RWPE1 (cell line): ENCODE results near the gene HNRNPUL1.

Source experiments
- CTCF ChIA-PET: fragments of 350-600 bp; sonication (Branson Sonifier 250); formaldehyde crosslinking; extraction: SDS; loops from one replicate; lab custom pipeline; 2021; lab: Yijun Ruan, JAX
- POLR2A ChIA-PET: fragments of 400-600 bp; formaldehyde crosslinking; extraction: SDS; loops from one replicate; lab custom pipeline; 2020; ENCODE audit warnings: antibody characterized with exemption; ENCODE audit not compliant: low non-redundant PET; lab: Yijun Ruan, JAX
- DNase-seq: peaks from one replicate; pipeline ENCODE4 v3.0.0; 2012; ENCODE audit warnings: low spot score
- H3K27ac ChIP-seq: fragments of 450-650 bp; 2 replicates; pipeline ENCODE4 v1.5.1; 2017
- TF ChIP-seq, protein P1 (sequence below): fragments of 450-650 bp; conservative IDR thresholded peaks from 2 replicates; pipeline ENCODE4 v1.5.1; 2017; ENCODE audit warnings: low read depth, mild to moderate bottlenecking

HNRNPUL1 gene

DNA sequence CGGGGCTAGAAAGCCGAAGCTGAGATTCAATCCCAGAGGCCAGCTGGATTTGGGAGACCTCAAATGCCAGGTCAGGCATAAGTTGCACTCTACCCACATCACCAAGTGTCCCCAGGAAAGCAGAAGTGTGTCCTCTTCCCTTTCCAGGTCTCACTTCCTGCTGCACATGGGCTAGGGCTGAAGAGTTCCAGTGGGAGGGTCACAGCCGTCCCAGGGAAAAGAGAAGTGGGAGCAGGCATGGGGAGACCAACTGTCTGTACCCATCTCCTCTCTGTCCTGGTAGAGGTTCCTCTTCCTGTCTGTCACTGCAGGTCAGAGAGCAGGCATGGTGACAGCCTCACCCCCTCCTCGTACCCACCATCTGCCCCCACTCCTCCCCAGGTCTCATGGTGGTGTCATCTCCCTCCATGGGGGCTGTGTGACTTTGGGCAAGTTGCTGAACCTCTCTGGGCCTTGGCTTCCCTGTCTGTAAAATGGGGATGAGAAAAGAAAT, 30.4 kb upstream of the HNRNPUL1 start:
- ChIA-PET POLR2A (no interaction called here), CTCF (no interaction called here)
- peak overlapping the region; percentile 41 for H3K27ac ChIP-seq
- TF ChIP-seq, protein P1, sequence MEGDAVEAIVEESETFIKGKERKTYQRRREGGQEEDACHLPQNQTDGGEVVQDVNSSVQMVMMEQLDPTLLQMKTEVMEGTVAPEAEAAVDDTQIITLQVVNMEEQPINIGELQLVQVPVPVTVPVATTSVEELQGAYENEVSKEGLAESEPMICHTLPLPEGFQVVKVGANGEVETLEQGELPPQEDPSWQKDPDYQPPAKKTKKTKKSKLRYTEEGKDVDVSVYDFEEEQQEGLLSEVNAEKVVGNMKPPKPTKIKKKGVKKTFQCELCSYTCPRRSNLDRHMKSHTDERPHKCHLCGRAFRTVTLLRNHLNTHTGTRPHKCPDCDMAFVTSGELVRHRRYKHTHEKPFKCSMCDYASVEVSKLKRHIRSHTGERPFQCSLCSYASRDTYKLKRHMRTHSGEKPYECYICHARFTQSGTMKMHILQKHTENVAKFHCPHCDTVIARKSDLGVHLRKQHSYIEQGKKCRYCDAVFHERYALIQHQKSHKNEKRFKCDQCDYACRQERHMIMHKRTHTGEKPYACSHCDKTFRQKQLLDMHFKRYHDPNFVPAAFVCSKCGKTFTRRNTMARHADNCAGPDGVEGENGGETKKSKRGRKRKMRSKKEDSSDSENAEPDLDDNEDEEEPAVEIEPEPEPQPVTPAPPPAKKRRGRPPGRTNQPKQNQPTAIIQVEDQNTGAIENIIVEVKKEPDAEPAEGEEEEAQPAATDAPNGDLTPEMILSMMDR, result no peak
- no peak for DNase-seq

DNA sequence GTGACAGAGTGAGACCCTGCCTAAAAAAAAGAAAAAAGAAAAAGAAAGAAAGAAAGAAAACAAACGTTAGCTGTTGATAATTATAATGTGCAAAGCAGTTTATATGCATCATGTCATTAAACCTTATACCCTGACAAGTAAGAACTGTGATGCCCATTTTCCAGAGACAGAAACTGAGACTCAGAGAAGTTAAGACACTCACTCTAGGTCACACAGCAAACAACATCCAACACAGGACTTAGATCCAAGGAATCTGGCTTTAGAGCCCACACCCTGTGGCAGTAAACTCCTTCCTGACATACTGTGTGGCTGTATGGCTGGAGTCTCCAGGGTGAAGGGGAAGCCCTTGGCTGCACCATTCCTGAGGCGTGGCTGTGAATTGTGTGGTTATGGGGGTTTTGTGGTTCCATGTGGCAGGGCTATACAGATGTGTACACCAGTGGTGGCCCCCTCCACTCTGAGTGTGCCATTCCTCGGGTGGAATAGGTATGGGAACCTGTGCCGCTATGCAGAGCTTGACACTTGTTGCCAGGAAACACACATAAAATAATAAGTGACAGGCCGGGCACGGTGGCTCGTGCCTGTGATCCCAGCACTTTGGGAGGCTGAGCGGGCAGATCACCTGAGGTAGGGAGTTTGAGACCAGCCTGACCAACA, 29.5 kb upstream of the HNRNPUL1 start:
- CTCF ChIA-PET, result no interaction called here
- H3K27ac ChIP-seq, result peak overlapping the region; percentile 32
- no peak for DNase-seq
- TF ChIP-seq, protein P1, result no peak
- POLR2A ChIA-PET, result no interaction called here

DNA sequence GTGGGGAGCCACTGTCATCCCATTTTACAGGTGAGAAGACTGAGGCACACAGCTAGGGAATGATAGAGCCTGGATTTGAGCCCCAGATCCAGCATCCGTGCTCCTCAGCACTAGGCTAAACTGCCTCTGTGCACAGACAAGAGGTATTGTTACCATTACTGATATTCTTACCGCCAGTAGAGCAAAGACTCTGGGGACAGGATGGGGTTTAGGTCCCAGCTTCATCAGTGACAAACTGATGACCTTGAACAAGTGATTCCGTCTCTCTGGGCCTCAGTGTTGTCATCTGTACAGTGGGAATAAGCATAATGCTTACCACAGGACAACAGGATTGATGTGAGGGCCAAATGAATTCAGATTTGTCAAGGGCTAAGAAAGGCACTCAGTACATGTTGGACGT, 28.7 kb upstream of the HNRNPUL1 start:
- POLR2A ChIA-PET, result no interaction called here
- no peak for DNase-seq
- no peak overlapping the region for H3K27ac ChIP-seq
- TF ChIP-seq, protein P1, result no peak
- CTCF ChIA-PET, result interaction anchor here (1.2 kb wide), 1 partner anchor 27 kb away, joined by 4 read pairs; no protein-coding TSS in a partner anchor

DNA sequence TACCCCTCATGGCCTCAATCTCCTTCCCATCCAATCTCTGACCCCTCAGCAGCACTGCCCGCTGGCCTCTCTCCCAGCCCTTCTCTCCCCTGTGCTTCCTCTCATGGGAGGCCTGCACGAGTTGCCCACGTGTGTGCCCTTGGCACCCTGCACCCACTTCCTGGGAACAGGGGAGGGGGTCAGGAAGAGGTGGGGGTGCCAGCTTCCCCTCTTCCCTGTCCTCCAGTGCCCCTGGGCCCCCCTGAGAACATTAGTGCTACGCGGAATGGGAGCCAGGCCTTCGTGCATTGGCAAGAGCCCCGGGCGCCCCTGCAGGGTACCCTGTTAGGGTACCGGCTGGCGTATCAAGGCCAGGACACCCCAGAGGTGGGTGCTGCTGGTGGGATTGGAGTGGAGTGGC, 25.9 kb upstream of the HNRNPUL1 start:
- no peak for DNase-seq
- TF ChIP-seq, protein P1, result no peak
- POLR2A ChIA-PET, result no interaction called here
- CTCF ChIA-PET, result no interaction called here
- peak overlapping the region; percentile 22 for H3K27ac ChIP-seq

DNA sequence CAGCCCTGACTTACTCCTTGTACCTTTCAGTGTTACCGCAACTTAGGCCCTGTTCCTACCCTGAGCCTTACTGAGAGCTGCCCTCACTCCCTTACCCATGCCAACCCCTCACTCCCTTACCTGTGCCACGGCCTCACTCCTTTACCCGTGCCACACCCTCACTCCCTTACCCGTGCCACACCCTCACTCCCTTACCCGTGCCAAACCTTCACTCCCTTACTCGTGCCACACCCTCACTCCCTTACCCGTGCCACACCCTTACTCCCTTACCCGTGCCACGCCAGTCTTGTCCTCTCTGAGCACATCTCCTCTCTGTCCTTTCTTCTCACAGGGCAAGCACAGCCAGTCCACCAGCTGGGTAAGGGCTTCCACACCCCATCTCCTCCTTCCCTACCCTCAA, 24.8 kb upstream of the HNRNPUL1 start:
- no peak for DNase-seq
- POLR2A ChIA-PET, result no interaction called here
- peak overlapping the region; percentile 60 for H3K27ac ChIP-seq
- TF ChIP-seq, protein P1, result no peak
- CTCF ChIA-PET, result no interaction called here

DNA sequence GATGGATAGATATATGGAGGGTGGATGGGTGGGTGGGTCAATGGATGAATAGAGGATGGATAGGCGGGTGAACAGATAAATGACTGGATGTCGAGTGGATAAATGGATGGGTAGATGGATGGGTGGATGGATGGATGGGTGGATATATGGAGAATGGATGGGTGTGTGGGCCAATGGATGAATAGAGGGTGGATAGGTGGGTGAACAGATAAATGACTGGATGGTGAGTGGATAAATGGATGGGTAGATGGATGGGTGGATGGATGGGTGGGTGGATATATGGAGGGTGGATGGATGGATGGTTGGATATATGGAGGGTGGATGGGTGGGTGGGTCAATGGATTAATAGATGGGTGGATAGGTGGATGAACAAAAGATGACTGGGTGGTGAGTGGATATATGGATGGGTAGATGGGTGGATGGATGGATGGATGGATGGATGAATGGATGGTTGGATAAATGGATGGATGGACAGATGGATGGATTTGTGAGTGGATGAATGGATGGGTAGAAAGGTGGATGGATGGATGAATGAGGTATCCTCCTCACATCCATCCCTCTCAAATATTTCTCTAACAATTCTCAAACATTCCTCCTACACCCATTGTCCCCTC, 24.1 kb upstream of the HNRNPUL1 start:
- no peak overlapping the region for H3K27ac ChIP-seq
- DNase-seq, result no peak
- TF ChIP-seq, protein P1, result no peak
- POLR2A ChIA-PET, result no interaction called here
- CTCF ChIA-PET, result no interaction called here
